ENCODE measurements around the gene FANCD2. TPM values are rescaled to one million over a fixed set of nuclear protein-coding genes. Genes with fewer than 3 reads are reported as not detected.
"Not testable (repeated sequence)": the region's sequence is repeated elsewhere in the genome, so short reads cannot be mapped to it uniquely, and the experiment has no call there.

FANCD2 gene
- total RNA-seq, 1 experiment from 2014 or later = 35.7 TPM

- DNase-seq = no peak
- BruUV-seq (replicated peaks) = no TSS peak
- H3K4me1 ChIP-seq (replicated peaks; ENCODE audit: insufficient read depth) = no peaks in the 10 kb centered on the region
- H3K4me3 ChIP-seq = no peak overlapping the region
- H4K20me1 ChIP-seq (ENCODE audit: insufficient read depth) = no peaks in the 10 kb centered on the region
- intact Hi-C loops (cut with micrococcal nuclease; ENCODE audit: unreplicated experiment) = no loop called here
- H3K9me2 ChIP-seq (ENCODE audit: insufficient read depth) = no peaks in the 10 kb centered on the region
- H3K27me3 ChIP-seq (ENCODE audit: insufficient read depth, low read depth) = no peaks in the 10 kb centered on the region
- no peak overlapping the region for H2AFZ ChIP-seq
- TF ChIP-seq CTCF (conservative IDR thresholded peaks at IDR 0.05) = no peak
- TF ChIP-seq EZH2 (IDR thresholded peaks at IDR 0.05; ENCODE audit: low read depth) = no peak
- ChIA-PET CTCF (no interaction called here), POLR2A (ENCODE audit: unreplicated experiment) (no interaction called here)
- H3K9me3 ChIP-seq (ENCODE audit: insufficient read depth, low read depth) = no peaks in the 10 kb centered on the region
- no peak overlapping the region for H3K4me2 ChIP-seq
- H3K27ac ChIP-seq = no peak overlapping the region
- H3K36me3 ChIP-seq (ENCODE audit: low read depth) = no peaks in the 10 kb centered on the region; the same call in 1 of the 2 replicates
- H3K79me2 ChIP-seq (ENCODE audit: low read depth) = no peaks in the 10 kb centered on the region
- H3F3A ChIP-seq (ENCODE audit: insufficient read depth, low read depth) = peaks cover 10% of the 10 kb centered on the region
Measured at GRCh38 chr3:10055097-10055496, 28.9 kb downstream of the FANCD2 start.

GRCh38 chr3:10070077-10070476 lies 43.8 kb downstream of the FANCD2 start:
- CTCF ChIA-PET = not testable (repeated sequence)
- H3K36me3 ChIP-seq (ENCODE audit: low read depth) = peaks cover 11% of the 10 kb centered on the region

GRCh38 chr3:10074666-10075065 lies 48.4 kb downstream of the FANCD2 start:
- Histone ChIP-seq H3K4me1 (replicated peaks; ENCODE audit: insufficient read depth) (no peaks in the 10 kb centered on the region), H3F3A (ENCODE audit: insufficient read depth, low read depth) (0 out of 2 replicates have a peak, but pooled peaks cover 3% of the 10 kb centered on the region), H3K4me2 (no peak overlapping the region), H3K4me3 (no peak overlapping the region), H3K36me3 (ENCODE audit: low read depth) (no peaks in the 10 kb centered on the region), H3K9me2 (ENCODE audit: insufficient read depth) (no peaks in the 10 kb centered on the region), H3K27ac (no peak overlapping the region), H3K79me2 (ENCODE audit: low read depth) (no peaks in the 10 kb centered on the region), H2AFZ (no peak overlapping the region), H4K20me1 (ENCODE audit: insufficient read depth) (no peaks in the 10 kb centered on the region), H3K9me3 (ENCODE audit: insufficient read depth, low read depth) (no peaks in the 10 kb centered on the region), H3K27me3 (ENCODE audit: insufficient read depth, low read depth) (no peaks in the 10 kb centered on the region)
- BruUV-seq (replicated peaks) = no TSS peak
- TF ChIP-seq EZH2 (IDR thresholded peaks at IDR 0.05; ENCODE audit: low read depth) = no peak
- intact Hi-C loops (cut with micrococcal nuclease; ENCODE audit: unreplicated experiment) = no loop called here
- ChIA-PET POLR2A (ENCODE audit: unreplicated experiment) (interaction anchor here (0.6 kb wide), 1 partner anchor 55 kb away, joined by 6 read pairs; no protein-coding TSS in a partner anchor), CTCF (no interaction called here)
- no peak for DNase-seq

More at GRCh38 chr3:10070077-10070476, 43.8 kb downstream of the FANCD2 start:
- intact Hi-C loops (cut with micrococcal nuclease; ENCODE audit: unreplicated experiment); H3K27me3 ChIP-seq (ENCODE audit: insufficient read depth, low read depth); H3K9me3 ChIP-seq (ENCODE audit: insufficient read depth, low read depth); DNase-seq; H3K4me3 ChIP-seq; H3K27ac ChIP-seq; H2AFZ ChIP-seq; H3F3A ChIP-seq (ENCODE audit: insufficient read depth, low read depth); H3K9me2 ChIP-seq (ENCODE audit: insufficient read depth); H3K79me2 ChIP-seq (ENCODE audit: low read depth); BruUV-seq (replicated peaks); H3K4me2 ChIP-seq; H3K4me1 ChIP-seq (replicated peaks; ENCODE audit: insufficient read depth); POLR2A ChIA-PET (ENCODE audit: unreplicated experiment); H4K20me1 ChIP-seq (ENCODE audit: insufficient read depth): not testable (repeated sequence)

GRCh38 chr3:10081871-10082270 lies 55.6 kb downstream of the FANCD2 start:
- TF ChIP-seq CTCF (conservative IDR thresholded peaks at IDR 0.05) (no peak), EZH2 (IDR thresholded peaks at IDR 0.05; ENCODE audit: low read depth) (no peak)
- H4K20me1 ChIP-seq (ENCODE audit: insufficient read depth) = no peaks in the 10 kb centered on the region
- H3K4me1 ChIP-seq (replicated peaks; ENCODE audit: insufficient read depth) = peaks cover 20% of the 10 kb centered on the region
- H3K36me3 ChIP-seq (ENCODE audit: low read depth) = 0 out of 2 replicates have a peak, but pooled peaks cover 15% of the 10 kb centered on the region
- CTCF ChIA-PET = no interaction called here
- no peaks in the 10 kb centered on the region for H3K27me3 ChIP-seq (ENCODE audit: insufficient read depth, low read depth)
- intact Hi-C loops (cut with micrococcal nuclease; ENCODE audit: unreplicated experiment) = loop anchor here (10.0 kb wide), 1 partner anchor 143 kb away; no protein-coding TSS in a partner anchor
- no peak overlapping the region for H3K4me2 ChIP-seq
- no peaks in the 10 kb centered on the region for H3K79me2 ChIP-seq (ENCODE audit: low read depth)
- H3K9me3 ChIP-seq (ENCODE audit: insufficient read depth, low read depth) = no peaks in the 10 kb centered on the region
- no peak overlapping the region for H3K4me3 ChIP-seq
- POLR2A ChIA-PET (ENCODE audit: unreplicated experiment) = no interaction called here
- no peak overlapping the region for H2AFZ ChIP-seq
- no TSS peak for BruUV-seq (replicated peaks)
- peaks cover 19% of the 10 kb centered on the region for H3F3A ChIP-seq (ENCODE audit: insufficient read depth, low read depth)
- H3K27ac ChIP-seq = no peak overlapping the region
- no peaks in the 10 kb centered on the region for H3K9me2 ChIP-seq (ENCODE audit: insufficient read depth)
- no peak for DNase-seq
